B cell (primary cell): Measurements from ENCODE around the gene OXNAD1.

Experiments used
- EZH2 ChIP-seq: IDR thresholded peaks from 2 replicates; pipeline ENCODE4 v1.6.1; 2012; ENCODE audit warnings: borderline replicate concordance, low read depth, mild to moderate bottlenecking, moderate library complexity, low read length; ENCODE audit not compliant: insufficient read depth, poor library complexity, severe bottlenecking
- TF ChIP-seq, protein P1 (sequence below): fragments of 200-600 bp; IDR thresholded peaks from one replicate; pipeline ENCODE4 v1.8.0; 2022; ENCODE audit warnings: antibody characterized with exemption, mild to moderate bottlenecking

DNA sequence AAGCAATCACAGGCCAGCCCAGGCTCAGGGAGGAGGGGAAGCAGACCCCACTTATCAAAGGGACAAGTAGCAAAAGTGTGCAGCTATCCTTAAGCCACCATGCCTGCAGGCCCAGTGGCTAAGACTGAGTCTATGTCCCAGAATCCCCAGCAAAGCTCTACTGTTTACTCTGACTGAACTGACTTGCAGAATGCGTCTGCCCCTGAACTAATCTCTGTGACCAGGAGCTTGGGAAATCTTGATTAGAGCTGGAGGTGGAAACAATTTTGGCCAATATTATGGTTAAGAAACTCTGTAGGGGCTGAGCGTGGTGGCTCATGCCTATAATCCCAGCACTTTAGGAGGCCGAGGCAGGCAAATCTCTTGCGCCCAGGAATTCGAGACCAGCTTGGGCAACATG is 22.8 kb upstream of the OXNAD1 start:
- TF ChIP-seq, protein P1, sequence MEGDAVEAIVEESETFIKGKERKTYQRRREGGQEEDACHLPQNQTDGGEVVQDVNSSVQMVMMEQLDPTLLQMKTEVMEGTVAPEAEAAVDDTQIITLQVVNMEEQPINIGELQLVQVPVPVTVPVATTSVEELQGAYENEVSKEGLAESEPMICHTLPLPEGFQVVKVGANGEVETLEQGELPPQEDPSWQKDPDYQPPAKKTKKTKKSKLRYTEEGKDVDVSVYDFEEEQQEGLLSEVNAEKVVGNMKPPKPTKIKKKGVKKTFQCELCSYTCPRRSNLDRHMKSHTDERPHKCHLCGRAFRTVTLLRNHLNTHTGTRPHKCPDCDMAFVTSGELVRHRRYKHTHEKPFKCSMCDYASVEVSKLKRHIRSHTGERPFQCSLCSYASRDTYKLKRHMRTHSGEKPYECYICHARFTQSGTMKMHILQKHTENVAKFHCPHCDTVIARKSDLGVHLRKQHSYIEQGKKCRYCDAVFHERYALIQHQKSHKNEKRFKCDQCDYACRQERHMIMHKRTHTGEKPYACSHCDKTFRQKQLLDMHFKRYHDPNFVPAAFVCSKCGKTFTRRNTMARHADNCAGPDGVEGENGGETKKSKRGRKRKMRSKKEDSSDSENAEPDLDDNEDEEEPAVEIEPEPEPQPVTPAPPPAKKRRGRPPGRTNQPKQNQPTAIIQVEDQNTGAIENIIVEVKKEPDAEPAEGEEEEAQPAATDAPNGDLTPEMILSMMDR, result no peak
- no peak for TF ChIP-seq EZH2
